Suppressor macrophage treated with lipopolysaccharide for 4 hours (primary cell): ENCODE data around the gene EMX1.
A peak's percentile ranks its signal among the peaks of the same experiment; 100 is the strongest.

Source experiments
- DNase-seq: peaks from one replicate; pipeline ENCODE4 v3.0.0-alpha.2; 2020

EMX1 gene

GRCh38 chr2:72917138-72917876, at the start of gene EMX1:
Gene EMX1 (plus strand): TSS chr2:72917519. CDS start chr2:72917853, 334 bp downstream.
- peak; percentile 10 for DNase-seq

DNA sequence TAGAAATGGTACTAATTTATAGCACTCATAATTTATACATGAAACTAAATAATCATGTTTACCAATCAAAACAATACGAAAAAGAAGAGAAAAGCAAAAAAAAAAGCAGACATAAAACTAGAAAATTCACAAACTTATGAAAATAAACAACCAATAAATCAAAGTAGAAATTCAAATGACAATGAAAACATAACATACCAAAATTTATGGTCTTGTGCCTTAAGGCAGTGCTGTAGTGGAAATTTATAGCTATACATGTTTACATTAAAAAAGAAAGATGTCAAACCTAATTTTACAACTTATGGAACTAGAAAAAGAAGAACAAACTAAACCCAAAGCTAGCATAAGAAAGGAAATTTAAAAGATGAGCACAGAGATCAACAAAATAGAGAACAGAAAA, 46.3 kb upstream of the EMX1 start:
- no peak for DNase-seq

DNA sequence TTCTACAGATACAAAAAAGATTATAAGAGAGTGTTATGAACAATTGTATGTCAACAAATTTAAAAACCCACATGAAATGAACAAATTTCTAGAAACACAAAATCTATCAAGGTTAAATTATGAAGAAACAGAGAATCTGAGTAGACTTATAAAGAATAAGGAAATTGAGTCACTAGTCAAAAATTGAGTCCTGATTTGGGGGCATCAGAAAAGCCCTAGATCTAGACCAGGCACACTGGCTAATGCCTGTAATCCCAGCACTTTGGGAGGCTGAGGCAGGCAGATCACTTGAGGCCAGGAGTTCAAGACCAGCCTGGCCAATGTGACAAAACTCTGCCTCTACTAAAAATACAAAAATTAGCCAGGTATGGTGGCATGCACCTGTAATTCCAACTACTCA, 45.4 kb upstream of the EMX1 start:
- no peak for DNase-seq

- peak; percentile 30 for DNase-seq
Observed at GRCh38 chr2:72883356-72883962, 33.9 kb upstream of the EMX1 start.

- DNase-seq = no peak
Observed at GRCh38 chr2:72886505-72887031, 30.8 kb upstream of the EMX1 start.

DNA sequence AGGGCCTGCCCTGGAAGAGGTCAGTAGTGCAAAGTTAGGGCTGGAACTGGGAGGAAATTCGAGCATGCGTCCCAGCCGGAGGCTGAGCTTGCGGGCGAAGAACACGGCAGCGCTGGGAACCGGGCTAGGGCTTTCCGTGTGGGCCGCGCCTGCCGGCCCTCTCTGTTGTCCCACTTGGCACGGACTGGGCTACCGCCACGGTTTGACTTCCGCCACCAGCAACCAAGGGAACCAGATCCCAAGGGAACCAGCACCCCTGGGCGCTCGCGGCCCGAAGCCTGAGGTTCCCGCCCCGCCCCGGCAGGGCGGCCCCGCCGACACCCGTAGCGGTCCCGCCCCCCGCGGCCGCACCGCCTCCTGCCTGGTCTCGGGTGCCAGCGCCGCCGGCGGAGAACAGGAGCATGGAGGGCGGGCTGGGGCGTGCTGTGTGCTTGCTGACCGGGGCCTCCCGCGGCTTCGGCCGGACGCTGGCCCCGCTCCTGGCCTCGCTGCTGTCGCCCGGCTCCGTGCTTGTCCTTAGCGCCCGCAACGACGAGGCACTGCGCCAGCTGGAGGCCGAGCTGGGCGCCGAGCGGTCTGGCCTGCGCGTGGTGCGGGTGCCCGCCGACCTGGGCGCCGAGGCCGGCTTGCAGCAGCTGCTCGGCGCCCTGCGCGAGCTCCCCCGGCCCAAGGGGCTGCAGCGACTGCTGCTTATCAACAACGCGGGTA, 30.1 kb upstream of the EMX1 start, which contains the start of gene SPR:
Gene SPR, plus strand, starts transcription at position 377 of the 708 bp plus-strand sequence. Its CDS starts 25 bp downstream, at position 402.
- peak; percentile 81 for DNase-seq

- DNase-seq = peak; percentile 86
Observed at GRCh38 chr2:72887740-72888437, 29.4 kb upstream of the EMX1 start.

DNA sequence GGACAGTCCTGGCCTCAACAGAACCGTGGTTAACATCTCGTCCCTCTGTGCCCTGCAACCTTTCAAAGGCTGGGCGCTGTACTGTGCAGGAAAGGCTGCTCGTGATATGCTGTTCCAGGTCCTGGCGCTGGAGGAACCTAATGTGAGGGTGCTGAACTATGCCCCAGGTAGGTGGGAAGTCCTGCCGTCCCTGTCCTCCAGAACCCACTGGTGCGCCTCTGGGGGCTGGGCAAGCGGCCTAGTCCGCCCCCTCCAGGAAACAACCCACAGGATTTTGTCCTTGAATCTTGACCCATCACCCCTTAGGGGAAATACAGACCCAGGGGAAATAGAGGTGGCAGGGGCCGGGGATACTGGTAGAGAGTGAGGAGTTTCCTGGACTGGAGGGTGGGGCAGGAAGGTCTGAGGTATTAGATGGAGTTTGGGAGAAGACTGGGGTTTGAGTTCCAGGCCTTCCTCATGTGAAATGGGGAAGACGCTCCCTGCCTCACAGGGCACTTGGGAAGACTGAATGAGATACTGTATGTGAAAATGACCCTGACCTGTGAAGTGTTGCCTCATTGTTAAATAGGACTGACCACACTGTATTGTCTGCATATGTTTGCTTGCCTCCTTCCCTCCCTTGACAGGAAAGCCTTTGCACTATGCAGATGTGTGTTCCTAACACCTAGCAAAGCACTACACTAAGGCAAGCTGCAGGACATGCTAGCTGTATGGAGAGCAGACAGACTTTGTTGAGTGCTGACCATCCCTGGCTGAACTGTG, 28.7 kb upstream of the EMX1 start:
- DNase-seq = no peak

DNA sequence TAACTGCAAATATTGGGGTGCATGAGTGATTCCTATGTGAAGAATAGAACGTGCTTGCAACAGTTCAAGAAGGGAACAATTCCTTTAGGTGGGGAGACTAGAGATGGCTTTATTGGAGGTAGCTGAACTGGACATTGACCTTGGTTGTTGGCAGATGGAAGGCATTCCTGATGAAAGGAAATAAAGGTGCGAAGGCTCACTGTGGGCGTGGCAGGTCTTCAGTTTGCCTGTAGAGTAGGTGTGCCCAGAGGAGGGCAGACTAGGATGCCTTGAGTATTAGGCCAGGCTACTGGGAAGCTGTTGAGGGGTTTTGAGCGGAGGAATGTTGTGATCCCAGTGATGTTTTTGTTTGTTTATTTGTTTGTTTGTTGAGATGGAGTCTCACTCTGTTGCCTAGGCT, 27.3 kb upstream of the EMX1 start:
- no peak for DNase-seq

- peak; percentile 90 for DNase-seq
Observed at GRCh38 chr2:72891091-72891818, 26.1 kb upstream of the EMX1 start.

DNA sequence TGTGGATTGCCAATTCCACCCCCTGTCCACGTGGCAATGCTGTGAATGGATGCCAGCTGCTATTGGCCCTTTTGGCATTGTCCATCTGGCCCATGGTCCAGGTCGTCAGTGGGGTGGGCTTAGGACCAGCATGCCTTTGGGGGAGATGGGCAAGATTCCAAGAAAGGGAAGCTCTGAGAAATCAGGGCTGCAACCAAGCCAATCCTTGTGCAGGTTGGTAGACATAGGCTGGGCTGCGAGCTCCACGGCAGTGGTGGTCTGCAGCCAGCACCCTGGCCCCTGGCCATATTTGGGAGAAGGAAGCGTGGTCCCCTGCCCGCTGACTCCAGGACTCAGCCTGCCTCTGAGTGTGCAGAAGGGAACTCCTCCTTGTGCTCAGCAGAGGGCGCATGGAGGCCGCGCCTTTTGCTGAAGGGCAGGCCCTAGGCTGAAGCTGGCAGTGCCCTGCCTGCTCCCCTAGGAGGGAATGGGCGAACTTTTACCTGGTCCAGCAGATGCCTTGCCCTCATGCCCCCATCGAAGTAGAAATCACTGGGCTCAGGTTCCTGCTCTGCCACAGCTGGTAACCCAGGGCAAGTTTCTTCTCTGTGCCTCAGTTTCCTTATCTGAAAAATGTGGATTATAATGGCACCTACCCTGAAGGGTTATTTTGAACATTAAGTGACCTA, 24.7 kb upstream of the EMX1 start:
- DNase-seq = peak; percentile 81

DNA sequence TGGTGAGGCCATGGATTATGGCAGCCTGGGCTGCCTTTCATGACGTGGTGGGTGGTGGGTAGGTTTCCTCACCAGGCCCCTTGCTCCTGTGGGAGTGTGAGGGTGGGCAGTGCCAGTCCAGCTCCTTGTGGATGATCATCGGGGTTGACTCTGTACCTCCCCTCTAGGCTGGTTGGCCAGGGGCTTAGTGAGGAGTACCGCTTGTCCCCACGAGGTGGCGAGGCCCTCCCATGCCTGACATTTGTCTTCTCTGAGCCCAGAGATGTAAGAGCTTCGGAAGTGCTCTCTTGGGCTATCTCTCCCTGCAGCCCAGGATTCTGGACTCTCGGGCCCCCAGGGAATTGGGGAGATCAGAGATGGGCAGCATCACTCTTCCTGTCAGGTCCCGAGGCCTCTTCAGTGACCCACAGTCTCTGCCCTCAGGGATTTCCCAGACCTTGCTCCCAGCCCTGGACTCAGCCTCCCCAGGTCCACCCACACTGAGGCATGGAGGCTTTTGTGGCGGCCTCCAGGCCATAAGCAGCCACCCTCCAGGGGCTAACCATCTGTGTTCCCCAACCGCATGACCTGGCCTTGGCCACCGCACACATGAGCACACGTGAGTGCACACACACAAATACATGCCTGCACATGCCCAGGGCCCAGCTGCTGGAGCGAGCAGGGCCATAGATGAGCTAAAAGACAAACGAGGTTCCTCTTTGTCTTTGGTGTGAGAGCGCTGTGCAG, 23.6 kb upstream of the EMX1 start:
- peak; percentile 64 for DNase-seq

- DNase-seq = no peak
Observed at GRCh38 chr2:72894514-72894913, 22.8 kb upstream of the EMX1 start.

DNA sequence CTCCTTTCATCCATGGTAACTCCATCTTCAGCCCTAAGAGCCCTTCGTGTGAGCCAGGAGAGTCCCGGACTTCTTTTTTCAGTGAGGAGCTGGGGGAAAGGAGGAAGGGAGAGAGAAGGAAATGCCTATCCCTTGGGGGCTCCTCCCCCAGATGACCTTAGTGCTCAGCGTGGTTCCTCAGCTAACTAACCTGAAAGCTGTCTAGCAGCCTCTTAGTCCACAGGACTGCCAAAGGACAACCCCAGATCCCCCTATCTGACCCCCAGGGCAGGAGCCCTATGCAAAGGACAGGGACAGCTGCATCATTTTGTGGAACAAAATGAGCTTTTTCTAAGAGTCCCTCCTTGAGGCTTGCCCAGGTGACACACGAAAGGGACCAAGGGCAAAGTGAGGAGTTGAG, 22.2 kb upstream of the EMX1 start:
- DNase-seq = no peak

GRCh38 chr2:72895759-72896281, 21.5 kb upstream of the EMX1 start:
- DNase-seq = no peak

DNA sequence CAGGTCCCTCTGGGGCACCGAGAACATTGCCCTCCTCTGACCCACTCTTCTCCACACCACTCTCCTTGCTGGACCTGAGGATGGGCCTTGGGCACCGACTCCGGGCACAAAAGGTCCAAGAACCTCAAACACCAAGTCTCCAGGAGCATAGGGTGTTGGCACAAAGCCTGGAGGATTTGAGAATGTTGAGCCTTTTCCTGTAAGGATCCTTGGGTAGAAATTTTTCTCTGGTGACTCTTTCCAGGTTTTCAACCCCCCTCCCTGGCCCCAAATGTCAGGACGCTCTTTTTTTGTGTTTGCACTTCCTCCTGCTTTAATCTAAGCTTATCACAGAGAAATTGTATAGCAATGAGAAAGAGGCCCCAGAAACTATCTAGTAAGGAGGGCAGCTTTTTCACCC, 20.9 kb upstream of the EMX1 start:
- DNase-seq = no peak

GRCh38 chr2:72897785-72898584, 19.3 kb upstream of the EMX1 start:
- DNase-seq = no peak

DNA sequence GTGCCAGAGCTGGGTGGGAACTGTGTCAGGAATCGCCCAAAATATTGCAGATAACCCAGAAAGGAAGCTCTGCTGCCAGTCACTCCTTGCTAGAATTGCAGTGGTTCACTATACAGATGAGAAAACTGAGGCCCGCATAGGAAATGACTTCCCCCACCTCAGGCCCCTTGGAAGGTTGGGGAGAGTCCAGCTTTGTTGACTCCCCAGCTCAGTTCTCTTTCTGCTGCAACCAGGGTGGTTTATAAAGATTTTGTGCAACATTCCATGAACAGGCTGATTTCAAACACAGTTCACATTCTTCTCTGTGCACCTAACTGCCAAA, 18.8 kb upstream of the EMX1 start:
- no peak for DNase-seq

DNA sequence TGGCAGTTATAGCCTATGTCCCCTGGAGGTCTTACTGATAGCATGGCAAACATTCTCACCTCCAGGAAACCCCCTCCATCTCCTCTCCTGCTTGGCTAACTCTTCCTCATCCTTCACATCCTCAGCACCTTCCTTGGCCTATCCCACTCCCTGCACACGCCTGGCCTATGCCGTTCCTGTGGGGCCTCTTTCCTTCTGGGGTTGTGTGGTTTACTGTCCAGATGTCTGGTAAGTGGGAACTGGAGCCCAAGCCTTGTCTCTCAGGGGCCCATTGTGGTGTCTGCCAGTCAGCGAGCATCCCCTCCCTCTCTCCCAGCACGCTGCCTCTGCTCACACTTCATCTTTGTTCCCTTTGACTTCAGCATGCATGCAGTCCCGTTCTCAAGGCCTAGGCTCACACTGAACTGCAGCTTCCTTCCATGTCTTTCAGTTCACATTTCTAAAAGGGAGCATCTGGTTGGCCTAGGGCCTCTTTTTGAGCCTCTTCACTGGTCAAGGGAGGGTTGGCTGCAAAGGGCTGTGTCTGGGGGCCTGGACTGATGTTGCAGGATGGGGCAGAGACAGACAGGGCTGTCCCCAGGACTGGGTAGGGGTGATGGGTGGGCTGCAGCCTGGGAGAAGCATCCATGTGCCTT, 17.0 kb upstream of the EMX1 start:
- no peak for DNase-seq
